ENCODE measurements around the gene MAML2. TPM values are rescaled to one million over a fixed set of nuclear protein-coding genes. Genes with fewer than 3 reads are reported as not detected.

MAML2 gene
- total and polyA plus RNA-seq, 9 of the 15 experiments (the other 6 are each of a cell fraction or from before 2014, with no cell fraction given): 0.79 to 6.8 (median 4.8) TPM

- intact Hi-C loops (cut with micrococcal nuclease) (no loop called here), in situ Hi-C loops (cut with MboI) (no loop called here)
- Histone ChIP-seq H3K4me2 (ENCODE audit: insufficient read depth, low read length) (no peak overlapping the region), H3K27ac (ENCODE audit: extremely low read depth, low read depth, low read length) (no peak overlapping the region), H3K9me3 (replicated peaks; ENCODE audit: control insufficient read depth, insufficient read depth, low read depth, low read length) (no peaks in the 10 kb centered on the region), H3K9me1 (ENCODE audit: control insufficient read depth, insufficient read depth, low read length) (no peaks in the 10 kb centered on the region), H3K4me3 (no peak overlapping the region), H3K36me3 (ENCODE audit: control insufficient read depth, insufficient read depth, low read length) (no peaks in the 10 kb centered on the region), H2AFZ (ENCODE audit: low read depth, low read length) (no peak overlapping the region), H3K79me2 (ENCODE audit: control insufficient read depth, insufficient read depth, low read length) (no peaks in the 10 kb centered on the region), H3K4me1 (replicated peaks in 1 of 2; ENCODE audit: control insufficient read depth in 2 of 2, insufficient read depth in 2 of 2, low read length in 2 of 2) (no peaks in the 10 kb centered on the region; a peak in 1 of 5 replicates), H3K27me3 (ENCODE audit: control insufficient read depth in 2 of 2, insufficient read depth in 2 of 2, low read length in 2 of 2) (no peaks in the 10 kb centered on the region), H4K20me1 (replicated peaks; ENCODE audit: control insufficient read depth, insufficient read depth, low read length) (no peaks in the 10 kb centered on the region), H3K9ac (ENCODE audit: insufficient read depth in 1 of 2, low read depth in 2 of 2, low read length in 2 of 2) (no peak overlapping the region)
- 40% methylated on average over 4 of the region's 4 CpGs for WGBS (ENCODE audit: insufficient coverage, low coverage, missing lambda C conversion rate)
- DNase-seq (ENCODE audit: extremely low read depth in 1 of 4, low spot score in 3 of 4) (no peak), ATAC-seq (no peak), FAIRE-seq (no peak)
- ChIA-PET POLR2A (interaction anchor here (1.5 kb wide), 1 partner anchor 14 kb away, joined by 4 read pairs; no protein-coding TSS in a partner anchor), CTCF (ENCODE audit: low intra/inter-chr PET ratio) (no interaction called here)
- BruUV-seq (replicated peaks): no TSS peak
- TF ChIP-seq E2F6 (IDR thresholded peaks at IDR 0.05; ENCODE audit: borderline replicate concordance in 1 of 2, extremely low read depth in 1 of 2, insufficient read depth in 1 of 2, insufficient read length in 1 of 2, low read depth in 1 of 2, low read length in 1 of 2, poor library complexity in 1 of 2, severe bottlenecking in 1 of 2): no peak
- no peak for TF ChIP-seq CCNT2 (IDR thresholded peaks at IDR 0.05; ENCODE audit: borderline replicate concordance, extremely low read depth, insufficient read length, low read depth, low read length)
- TF ChIP-seq HNRNPL (IDR thresholded peaks at IDR 0.05; ENCODE audit: low read depth, low read length): no peak
- TF ChIP-seq, protein P1, sequence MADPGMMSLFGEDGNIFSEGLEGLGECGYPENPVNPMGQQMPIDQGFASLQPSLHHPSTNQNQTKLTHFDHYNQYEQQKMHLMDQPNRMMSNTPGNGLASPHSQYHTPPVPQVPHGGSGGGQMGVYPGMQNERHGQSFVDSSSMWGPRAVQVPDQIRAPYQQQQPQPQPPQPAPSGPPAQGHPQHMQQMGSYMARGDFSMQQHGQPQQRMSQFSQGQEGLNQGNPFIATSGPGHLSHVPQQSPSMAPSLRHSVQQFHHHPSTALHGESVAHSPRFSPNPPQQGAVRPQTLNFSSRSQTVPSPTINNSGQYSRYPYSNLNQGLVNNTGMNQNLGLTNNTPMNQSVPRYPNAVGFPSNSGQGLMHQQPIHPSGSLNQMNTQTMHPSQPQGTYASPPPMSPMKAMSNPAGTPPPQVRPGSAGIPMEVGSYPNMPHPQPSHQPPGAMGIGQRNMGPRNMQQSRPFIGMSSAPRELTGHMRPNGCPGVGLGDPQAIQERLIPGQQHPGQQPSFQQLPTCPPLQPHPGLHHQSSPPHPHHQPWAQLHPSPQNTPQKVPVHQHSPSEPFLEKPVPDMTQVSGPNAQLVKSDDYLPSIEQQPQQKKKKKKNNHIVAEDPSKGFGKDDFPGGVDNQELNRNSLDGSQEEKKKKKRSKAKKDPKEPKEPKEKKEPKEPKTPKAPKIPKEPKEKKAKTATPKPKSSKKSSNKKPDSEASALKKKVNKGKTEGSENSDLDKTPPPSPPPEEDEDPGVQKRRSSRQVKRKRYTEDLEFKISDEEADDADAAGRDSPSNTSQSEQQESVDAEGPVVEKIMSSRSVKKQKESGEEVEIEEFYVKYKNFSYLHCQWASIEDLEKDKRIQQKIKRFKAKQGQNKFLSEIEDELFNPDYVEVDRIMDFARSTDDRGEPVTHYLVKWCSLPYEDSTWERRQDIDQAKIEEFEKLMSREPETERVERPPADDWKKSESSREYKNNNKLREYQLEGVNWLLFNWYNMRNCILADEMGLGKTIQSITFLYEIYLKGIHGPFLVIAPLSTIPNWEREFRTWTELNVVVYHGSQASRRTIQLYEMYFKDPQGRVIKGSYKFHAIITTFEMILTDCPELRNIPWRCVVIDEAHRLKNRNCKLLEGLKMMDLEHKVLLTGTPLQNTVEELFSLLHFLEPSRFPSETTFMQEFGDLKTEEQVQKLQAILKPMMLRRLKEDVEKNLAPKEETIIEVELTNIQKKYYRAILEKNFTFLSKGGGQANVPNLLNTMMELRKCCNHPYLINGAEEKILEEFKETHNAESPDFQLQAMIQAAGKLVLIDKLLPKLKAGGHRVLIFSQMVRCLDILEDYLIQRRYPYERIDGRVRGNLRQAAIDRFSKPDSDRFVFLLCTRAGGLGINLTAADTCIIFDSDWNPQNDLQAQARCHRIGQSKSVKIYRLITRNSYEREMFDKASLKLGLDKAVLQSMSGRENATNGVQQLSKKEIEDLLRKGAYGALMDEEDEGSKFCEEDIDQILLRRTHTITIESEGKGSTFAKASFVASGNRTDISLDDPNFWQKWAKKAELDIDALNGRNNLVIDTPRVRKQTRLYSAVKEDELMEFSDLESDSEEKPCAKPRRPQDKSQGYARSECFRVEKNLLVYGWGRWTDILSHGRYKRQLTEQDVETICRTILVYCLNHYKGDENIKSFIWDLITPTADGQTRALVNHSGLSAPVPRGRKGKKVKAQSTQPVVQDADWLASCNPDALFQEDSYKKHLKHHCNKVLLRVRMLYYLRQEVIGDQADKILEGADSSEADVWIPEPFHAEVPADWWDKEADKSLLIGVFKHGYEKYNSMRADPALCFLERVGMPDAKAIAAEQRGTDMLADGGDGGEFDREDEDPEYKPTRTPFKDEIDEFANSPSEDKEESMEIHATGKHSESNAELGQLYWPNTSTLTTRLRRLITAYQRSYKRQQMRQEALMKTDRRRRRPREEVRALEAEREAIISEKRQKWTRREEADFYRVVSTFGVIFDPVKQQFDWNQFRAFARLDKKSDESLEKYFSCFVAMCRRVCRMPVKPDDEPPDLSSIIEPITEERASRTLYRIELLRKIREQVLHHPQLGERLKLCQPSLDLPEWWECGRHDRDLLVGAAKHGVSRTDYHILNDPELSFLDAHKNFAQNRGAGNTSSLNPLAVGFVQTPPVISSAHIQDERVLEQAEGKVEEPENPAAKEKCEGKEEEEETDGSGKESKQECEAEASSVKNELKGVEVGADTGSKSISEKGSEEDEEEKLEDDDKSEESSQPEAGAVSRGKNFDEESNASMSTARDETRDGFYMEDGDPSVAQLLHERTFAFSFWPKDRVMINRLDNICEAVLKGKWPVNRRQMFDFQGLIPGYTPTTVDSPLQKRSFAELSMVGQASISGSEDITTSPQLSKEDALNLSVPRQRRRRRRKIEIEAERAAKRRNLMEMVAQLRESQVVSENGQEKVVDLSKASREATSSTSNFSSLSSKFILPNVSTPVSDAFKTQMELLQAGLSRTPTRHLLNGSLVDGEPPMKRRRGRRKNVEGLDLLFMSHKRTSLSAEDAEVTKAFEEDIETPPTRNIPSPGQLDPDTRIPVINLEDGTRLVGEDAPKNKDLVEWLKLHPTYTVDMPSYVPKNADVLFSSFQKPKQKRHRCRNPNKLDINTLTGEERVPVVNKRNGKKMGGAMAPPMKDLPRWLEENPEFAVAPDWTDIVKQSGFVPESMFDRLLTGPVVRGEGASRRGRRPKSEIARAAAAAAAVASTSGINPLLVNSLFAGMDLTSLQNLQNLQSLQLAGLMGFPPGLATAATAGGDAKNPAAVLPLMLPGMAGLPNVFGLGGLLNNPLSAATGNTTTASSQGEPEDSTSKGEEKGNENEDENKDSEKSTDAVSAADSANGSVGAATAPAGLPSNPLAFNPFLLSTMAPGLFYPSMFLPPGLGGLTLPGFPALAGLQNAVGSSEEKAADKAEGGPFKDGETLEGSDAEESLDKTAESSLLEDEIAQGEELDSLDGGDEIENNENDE (IDR thresholded peaks at IDR 0.05; ENCODE audit: low read depth, low read length): no peak
- TF ChIP-seq ZBTB43 (CRISPR knock-in tag; IDR thresholded peaks at IDR 0.05): no peak
- TF ChIP-seq EGR1 (conservative IDR thresholded peaks at IDR 0.05): no peak
Observed at GRCh38 chr11:95996621-95997235, 346.3 kb downstream of the MAML2 start.

All from K562 (cell line).